Heart left ventricle (tissue), 16 donors: Measurements from ENCODE around the gene MRPL37. TPM values are rescaled to one million over a fixed set of nuclear protein-coding genes. Genes with fewer than 3 reads are reported as not detected.

Experiments used
- ATAC-seq, 4 donors: fragments of 200-7000 bp; cut with Tn5 transposase; one replicate each; pipeline ENCODE4 v1.9.1; 2020 to 2022; ENCODE audit warnings: moderate library complexity in 4 of 4, mild to moderate bottlenecking in 3 of 4, moderate number of reproducible peaks in 1 of 4
- DNase-seq, 5 donors: peaks; one replicate each; pipeline ENCODE4 v3.0.0-alpha.2; 2020
- H3K27ac ChIP-seq, 12 donors: fragments of 200-600 bp; sonication (generic) in 4 of 12; one replicate each; pipeline versions ENCODE4 v1.5.0 to v1.8.0; 2016 to 2022; ENCODE audit warnings: mild to moderate bottlenecking in 2 of 12
- H3K27me3 ChIP-seq, 9 donors: fragments of 200-600 bp; sonication (generic) in 2 of 9; one replicate each; pipeline versions ENCODE4 v1.5.1 to v1.8.0; 2016 to 2022; ENCODE audit warnings: mild to moderate bottlenecking in 3 of 9
- H3K36me3 ChIP-seq, 9 donors: fragments of 200-600 bp; sonication (generic) in 2 of 9; one replicate each; pipeline versions ENCODE4 v1.5.0 to v1.8.0; 2018 to 2022; ENCODE audit warnings: mild to moderate bottlenecking in 2 of 9
- H3K4me1 ChIP-seq, 12 donors: fragments of 200-600 bp; sonication (generic) in 4 of 12; one replicate each; pipeline versions ENCODE4 v1.5.0 to v1.8.0; 2016 to 2022; ENCODE audit warnings: mild to moderate bottlenecking in 3 of 12
- H3K4me3 ChIP-seq, 12 donors: fragments of 200-600 bp; sonication (generic) in 4 of 12; one replicate each; pipeline versions ENCODE4 v1.5.0 to v1.8.0; 2017 to 2022; ENCODE audit warnings: mild to moderate bottlenecking in 9 of 12, moderate library complexity in 4 of 12
- H3K9me3 ChIP-seq, 12 donors: fragments of 200-600 bp; sonication (generic) in 4 of 12; one replicate each; pipeline versions ENCODE4 v1.5.0 to v1.8.0; 2016 to 2022; ENCODE audit warnings: mild to moderate bottlenecking in 1 of 12
- POLR2A ChIP-seq, 2 donors: fragments of 450-650 bp; IDR thresholded peaks; one replicate each; pipeline ENCODE4 v1.6.1; 2017; ENCODE audit warnings: antibody characterized with exemption in 2 of 2, mild to moderate bottlenecking in 2 of 2, moderate library complexity in 2 of 2
- WGBS, 4 donors: extraction: QIAGEN DNeasy Blood & Tissue Kit in 2 of 4; methylation state at CpG; one replicate each; pipeline versions ENCODE4 v1.1.5 to v1.1.7; 2013 to 2018; 5-methylcytosine and 5-hydroxymethylcytosine counted together
- intact Hi-C, 10 donors: fragments of 100-400 bp; cut with DNase I; formaldehyde crosslinking; loops; one replicate each; pipeline versions ENCODE4 v1.11.1 to v1.14.2; 2022
- polyA plus RNA-seq, 2 donors: library from polyadenylated mRNA; stranded (reverse); fragments of 200-250 nt; gene quantifications; one replicate each; pipeline ENCODE4 v1.2.3, GENCODE V29; 2013
- total RNA-seq, 9 donors: library from RNA; depleted of rRNA in 2 of 9; stranded (reverse); fragments of >200 nt in 2 of 9; fragmentation: NEBNext Ultra II Directional in 3 of 9; extraction: Animal tissue kit (Norgen Biotek cat#: 25700) in 3 of 9; gene quantifications; one replicate each; pipeline versions ENCODE4 v1.1.0 to v1.2.4, GENCODE V29; 2016 to 2023
- TF ChIP-seq, protein P1 (sequence below), 12 donors: fragments of 200-600 bp; sonication (generic) in 4 of 12; IDR thresholded peaks; one replicate each; pipeline versions ENCODE4 v1.5.0 to v1.8.0; 2018 to 2022; ENCODE audit warnings: antibody characterized with exemption in 12 of 12, mild to moderate bottlenecking in 5 of 12
- donor health status: ischemic (EF 13 %, LVEDD 7.1; RV severe dilation, severe dysfunction).
- donor health status: healthy with polysubstance abuse.
- donor health status: DM: no; HTN: yes; CAD: no.
- donor health status: DM: no; HTN: no; CAD: no.
- donor health status: ischemic (EF 25% LVEDD 6.9; RV normal size, moderate dysfunction).
- donor health status: ischemic (EF 25% LVEDD 5.7; RV mildly dilated, moderate dysfunction).
- donor health status: healthy.
- donor health status: DM: yes; HTN: yes; CAD: no.
- donor health status: ischemic (EF 35%, LVEDD 5.7; RV mildly dilated, moderate dysfunction).
- donor health status: nonischemic (EF 11% LVEDD 7.7; RV severe dilation, severe dysfunction).
- donor health status: DM: yes; HTN: yes; CAD: no.
- donor health status: PGD.
- donor health status: ischemic (EF 29% LVEDD 5.4; RV normal size, mild dysfunction).
- donor health status: nonischemic (EF 23%, LVEDD 6.1; RV moderate dilation, normal function).

Gene MRPL37
- total and polyA plus RNA-seq, 11 donors: 46.7 to 122 (median 84.6) TPM

DNA sequence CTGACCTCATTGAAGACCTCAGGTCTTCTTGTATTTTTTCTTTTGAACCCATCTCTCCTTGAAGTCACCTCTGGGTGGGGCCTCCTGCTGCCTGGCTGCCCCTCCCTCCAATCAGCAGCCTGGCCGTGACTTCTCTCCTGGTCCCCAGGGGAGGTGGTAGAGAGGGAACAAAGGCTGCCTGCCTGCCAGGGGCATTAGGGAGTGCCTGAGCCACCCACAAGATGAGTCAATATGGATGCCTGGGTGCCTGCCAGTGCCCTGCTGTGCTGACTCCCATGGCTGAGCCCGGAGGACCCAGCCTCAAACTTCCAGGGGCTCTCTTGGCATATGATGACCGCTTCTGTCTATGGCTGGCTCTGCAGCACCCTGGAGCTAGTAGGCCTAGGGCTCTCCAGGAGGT is 41.9 kb upstream of the MRPL37 start:
- 89 to 96% (median 90%) methylated on average over 3 of the region's 3 CpGs for WGBS, 4 donors
- H3K4me1 ChIP-seq: peaks cover 0 to 14% (median 3%) of the 10 kb centered on the region in 12 donors
- H3K27ac ChIP-seq: no peak overlapping the region
- ATAC-seq (peak in 1 of 4 donors; percentile 32), DNase-seq (no peak)
- TF ChIP-seq, protein P1, sequence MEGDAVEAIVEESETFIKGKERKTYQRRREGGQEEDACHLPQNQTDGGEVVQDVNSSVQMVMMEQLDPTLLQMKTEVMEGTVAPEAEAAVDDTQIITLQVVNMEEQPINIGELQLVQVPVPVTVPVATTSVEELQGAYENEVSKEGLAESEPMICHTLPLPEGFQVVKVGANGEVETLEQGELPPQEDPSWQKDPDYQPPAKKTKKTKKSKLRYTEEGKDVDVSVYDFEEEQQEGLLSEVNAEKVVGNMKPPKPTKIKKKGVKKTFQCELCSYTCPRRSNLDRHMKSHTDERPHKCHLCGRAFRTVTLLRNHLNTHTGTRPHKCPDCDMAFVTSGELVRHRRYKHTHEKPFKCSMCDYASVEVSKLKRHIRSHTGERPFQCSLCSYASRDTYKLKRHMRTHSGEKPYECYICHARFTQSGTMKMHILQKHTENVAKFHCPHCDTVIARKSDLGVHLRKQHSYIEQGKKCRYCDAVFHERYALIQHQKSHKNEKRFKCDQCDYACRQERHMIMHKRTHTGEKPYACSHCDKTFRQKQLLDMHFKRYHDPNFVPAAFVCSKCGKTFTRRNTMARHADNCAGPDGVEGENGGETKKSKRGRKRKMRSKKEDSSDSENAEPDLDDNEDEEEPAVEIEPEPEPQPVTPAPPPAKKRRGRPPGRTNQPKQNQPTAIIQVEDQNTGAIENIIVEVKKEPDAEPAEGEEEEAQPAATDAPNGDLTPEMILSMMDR (IDR thresholded peaks at IDR 0.05): no peak
- TF ChIP-seq POLR2A (IDR thresholded peaks at IDR 0.05): no peak
- intact Hi-C loops: no loop called here
- H3K36me3 ChIP-seq: no peaks in the 10 kb centered on the region
- no peaks in the 10 kb centered on the region for H3K9me3 ChIP-seq
- H3K27me3 ChIP-seq: no peaks in the 10 kb centered on the region
- no peak overlapping the region for H3K4me3 ChIP-seq

- TF ChIP-seq, protein P1 (IDR thresholded peaks at IDR 0.05): no peak
- no peak for TF ChIP-seq POLR2A (IDR thresholded peaks at IDR 0.05)
- ATAC-seq (peak in 1 of 4 donors; percentile 27), DNase-seq (no peak)
- Histone ChIP-seq H3K36me3 (no peaks in the 10 kb centered on the region), H3K9me3 (no peaks in the 10 kb centered on the region), H3K4me1 (peaks cover 0 to 7% (median 0%) of the 10 kb centered on the region in 12 donors), H3K27ac (no peak overlapping the region), H3K27me3 (no peaks in the 10 kb centered on the region), H3K4me3 (no peak overlapping the region)
- WGBS, 4 donors: 57 to 73% (median 70%) methylated on average over 3 to 4 of the region's 4 CpGs
- intact Hi-C loops: no loop called here
Measured at GRCh38 chr1:54159733-54160316, 40.1 kb upstream of the MRPL37 start.

DNA sequence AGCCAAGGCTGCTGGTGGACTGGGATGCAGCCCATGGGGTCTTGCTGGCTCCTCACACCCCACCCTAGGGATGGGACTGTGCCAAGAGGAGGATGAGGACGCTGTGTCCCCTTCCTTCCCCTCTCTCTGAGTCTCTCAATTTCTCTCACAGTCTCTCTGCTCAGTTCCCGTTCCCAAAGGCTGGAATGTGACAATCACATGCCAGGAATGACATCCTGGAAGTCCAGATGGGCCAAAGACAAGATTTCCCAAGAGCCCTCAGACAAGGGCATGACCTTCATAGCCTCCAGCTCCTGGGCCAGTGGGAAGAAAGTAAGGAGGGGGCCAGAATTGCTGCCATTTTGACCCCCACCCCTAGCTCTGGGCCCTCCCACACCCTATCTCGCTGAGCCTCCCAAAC is 39.6 kb upstream of the MRPL37 start:
- DNase-seq (no peak), ATAC-seq (no peak)
- 21 to 46% (median 38%) methylated on average over 2 to 3 of the region's 3 CpGs for WGBS, 4 donors

DNA sequence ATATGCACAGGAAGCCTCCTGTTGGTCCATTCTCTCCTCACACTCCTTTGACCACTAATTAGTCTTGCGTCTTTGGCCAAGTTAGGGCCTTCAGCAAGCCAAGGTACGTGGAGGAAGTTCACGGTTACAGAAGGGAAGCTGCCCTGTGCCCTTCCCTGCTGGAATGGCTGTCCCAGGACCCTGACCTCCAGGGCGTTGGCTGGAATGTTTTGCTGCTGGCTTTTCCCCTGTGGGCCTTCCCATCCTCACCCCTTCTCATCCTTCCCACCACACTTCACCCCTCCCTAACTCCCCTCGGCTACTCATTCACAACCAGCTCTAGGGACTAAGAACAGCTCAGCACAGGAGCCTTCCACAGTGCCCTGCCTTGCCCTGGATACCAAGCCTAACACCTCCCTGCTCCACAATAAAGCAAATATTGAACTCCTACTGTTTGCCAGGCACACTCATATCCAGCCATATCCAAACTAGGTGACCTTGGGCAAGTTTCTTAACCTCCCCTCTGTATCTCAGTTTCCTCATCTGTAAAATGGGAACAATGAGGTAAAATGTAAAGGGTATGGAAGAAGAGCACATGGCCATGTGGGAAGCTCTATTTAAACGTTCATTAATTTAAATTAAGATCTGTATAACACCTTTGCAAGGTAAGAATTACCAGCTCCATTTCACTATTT is 38.3 kb upstream of the MRPL37 start:
- WGBS, 4 donors: 53 to 72% (median 65%) methylated on average over 6 of the region's 6 CpGs
- no peak overlapping the region for H3K27ac ChIP-seq
- H3K4me1 ChIP-seq: peaks cover 0 to 7% (median 0%) of the 10 kb centered on the region in 12 donors
- no peaks in the 10 kb centered on the region for H3K36me3 ChIP-seq
- H3K4me3 ChIP-seq: no peak overlapping the region
- peak in 1 of 4 donors; percentile 37 for ATAC-seq
- no peaks in the 10 kb centered on the region for H3K9me3 ChIP-seq
- intact Hi-C loops: no loop called here
- H3K27me3 ChIP-seq: no peaks in the 10 kb centered on the region
- TF ChIP-seq POLR2A (IDR thresholded peaks at IDR 0.05): no peak
- TF ChIP-seq, protein P1 (IDR thresholded peaks at IDR 0.05): no peak
- DNase-seq: no peak

More for the DNA sequence above, 39.6 kb upstream of the MRPL37 start:
- Histone ChIP-seq H3K9me3 (no peaks in the 10 kb centered on the region), H3K27ac (no peak overlapping the region), H3K4me3 (no peak overlapping the region), H3K36me3 (no peaks in the 10 kb centered on the region), H3K4me1 (peaks cover 0 to 7% (median 0%) of the 10 kb centered on the region in 12 donors), H3K27me3 (no peaks in the 10 kb centered on the region)
- no peak for TF ChIP-seq POLR2A (IDR thresholded peaks at IDR 0.05)
- TF ChIP-seq, protein P1 (IDR thresholded peaks at IDR 0.05): no peak
- intact Hi-C loops: no loop called here
